Measurements from ENCODE around the gene ITPRID2.
"Not testable (repeated sequence)": the region's sequence is repeated elsewhere in the genome, so short reads cannot be mapped to it uniquely, and the experiment has no call there.

The ITPRID2 gene

GRCh38 chr2:181961167-181961566 is 69.6 kb downstream of the ITPRID2 start:
- DNase-seq: not testable (repeated sequence)

- no peak for DNase-seq
Observed at GRCh38 chr2:181962142-181962541, 70.6 kb downstream of the ITPRID2 start.

- no peak for DNase-seq
Observed at GRCh38 chr2:181970160-181970794, 78.7 kb downstream of the ITPRID2 start.

- DNase-seq: no peak
Observed at GRCh38 chr2:181971032-181971431, 79.5 kb downstream of the ITPRID2 start.

GRCh38 chr2:181972431-181973170 is 81.1 kb downstream of the ITPRID2 start:
- DNase-seq: no peak

- no peak for DNase-seq
Observed at GRCh38 chr2:181973171-181973783, 81.7 kb downstream of the ITPRID2 start.

GRCh38 chr2:181977661-181978350 is 86.3 kb downstream of the ITPRID2 start:
- no peak for DNase-seq

- DNase-seq: no peak
Observed at GRCh38 chr2:181978351-181979150, 87.0 kb downstream of the ITPRID2 start.
